NCI-H2227 (cell line): ENCODE data around the gene GPR31.

Experiments used
- DNase-seq: peaks from one replicate; lab custom pipeline; 2025; ENCODE audit not compliant: unreplicated experiment; lab: John Stamatoyannopoulos, UW

The GPR31 gene

DNA sequence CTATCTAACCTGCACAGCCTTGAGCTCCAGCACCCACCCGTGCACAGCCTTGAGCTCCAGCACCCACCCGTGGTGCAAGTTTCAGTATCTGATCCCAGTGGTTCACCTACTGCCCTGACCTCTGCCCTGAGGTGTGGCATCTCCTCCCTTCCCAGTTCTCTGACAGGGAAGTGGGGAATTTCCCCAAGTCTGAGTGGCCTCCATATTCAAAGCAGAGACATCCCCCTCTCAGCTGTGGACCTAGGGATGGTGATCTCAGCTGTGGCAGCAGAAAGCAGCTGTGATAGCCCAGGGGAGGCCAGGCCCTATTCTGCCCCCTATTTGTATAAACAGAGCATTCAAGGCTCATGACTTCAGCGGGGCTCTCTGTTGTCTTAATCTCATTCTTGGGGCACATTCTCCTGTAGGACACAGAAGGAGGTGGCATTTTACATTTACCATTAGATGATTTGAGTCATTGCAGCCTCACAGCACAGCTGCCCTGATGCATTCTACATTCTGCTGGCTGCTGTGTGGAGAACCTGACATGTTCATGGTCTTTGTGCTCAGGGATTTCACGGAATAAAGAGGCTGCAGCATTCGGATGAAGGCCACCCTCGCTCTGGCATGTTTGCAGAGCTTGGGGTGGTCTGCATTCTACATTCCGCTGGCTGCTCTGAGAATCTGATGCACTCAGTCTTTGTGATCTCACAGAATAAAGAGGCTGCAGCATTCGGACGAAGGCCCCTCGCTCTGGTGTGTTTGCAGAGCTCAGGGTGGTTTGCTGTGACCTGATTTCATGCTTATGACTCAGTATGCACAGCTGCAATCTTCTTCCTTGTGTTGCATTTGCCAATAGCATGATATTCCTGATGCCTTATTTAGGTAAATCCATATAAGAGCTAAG, 16.9 kb downstream of the GPR31 start:
- DNase-seq, result no peak

DNA sequence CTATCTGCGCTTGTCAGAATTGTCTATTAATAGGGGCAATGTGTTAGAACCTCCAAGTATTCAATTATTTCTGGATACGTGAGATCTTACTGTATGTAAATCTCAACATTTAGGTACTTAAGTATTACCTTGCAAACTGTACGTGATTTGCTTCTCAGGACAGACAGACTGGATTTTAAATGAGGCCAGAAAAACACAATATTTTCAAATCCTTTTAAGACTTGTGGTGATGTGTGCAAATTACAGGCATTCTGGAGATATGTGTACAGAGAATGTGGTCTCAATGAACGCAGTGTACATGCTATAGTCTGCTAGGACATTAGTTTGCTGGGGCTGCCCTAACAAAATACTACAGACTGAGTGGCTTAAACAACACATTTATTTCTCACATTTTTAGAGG, 18.0 kb downstream of the GPR31 start:
- no peak for DNase-seq

DNA sequence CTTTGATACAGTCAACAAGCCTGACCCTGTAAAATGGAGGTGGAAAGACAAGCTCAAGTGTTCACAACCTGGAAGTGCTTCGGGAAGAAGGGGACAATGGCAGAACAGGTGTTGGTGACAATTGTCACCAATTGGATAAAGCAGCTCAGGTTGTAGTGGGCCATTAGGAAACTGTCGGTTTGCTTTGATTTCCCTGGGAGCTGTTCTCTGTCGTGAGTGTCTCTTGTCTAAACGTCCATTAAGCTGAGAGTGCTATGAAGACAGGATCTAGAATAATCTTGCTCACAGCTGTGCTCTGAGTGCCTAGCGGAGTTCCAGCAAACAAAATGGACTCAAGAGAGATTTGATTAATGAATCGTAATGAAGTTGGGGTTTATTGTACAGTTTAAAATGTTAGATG, 19.9 kb downstream of the GPR31 start:
- no peak for DNase-seq

DNA sequence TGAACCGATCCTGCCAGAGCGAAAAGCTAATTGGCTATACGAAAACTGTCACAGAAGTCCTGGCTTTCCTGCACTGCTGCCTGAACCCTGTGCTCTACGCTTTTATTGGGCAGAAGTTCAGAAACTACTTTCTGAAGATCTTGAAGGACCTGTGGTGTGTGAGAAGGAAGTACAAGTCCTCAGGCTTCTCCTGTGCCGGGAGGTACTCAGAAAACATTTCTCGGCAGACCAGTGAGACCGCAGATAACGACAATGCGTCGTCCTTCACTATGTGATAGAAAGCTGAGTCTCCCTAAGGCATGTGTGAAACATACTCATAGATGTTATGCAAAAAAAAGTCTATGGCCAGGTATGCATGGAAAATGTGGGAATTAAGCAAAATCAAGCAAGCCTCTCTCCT, 20.7 kb downstream of the GPR31 start:
- no peak for DNase-seq

DNA sequence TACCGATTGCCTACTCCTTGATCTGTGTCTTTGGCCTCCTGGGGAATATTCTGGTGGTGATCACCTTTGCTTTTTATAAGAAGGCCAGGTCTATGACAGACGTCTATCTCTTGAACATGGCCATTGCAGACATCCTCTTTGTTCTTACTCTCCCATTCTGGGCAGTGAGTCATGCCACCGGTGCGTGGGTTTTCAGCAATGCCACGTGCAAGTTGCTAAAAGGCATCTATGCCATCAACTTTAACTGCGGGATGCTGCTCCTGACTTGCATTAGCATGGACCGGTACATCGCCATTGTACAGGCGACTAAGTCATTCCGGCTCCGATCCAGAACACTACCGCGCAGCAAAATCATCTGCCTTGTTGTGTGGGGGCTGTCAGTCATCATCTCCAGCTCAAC, 21.4 kb downstream of the GPR31 start:
- DNase-seq, result no peak

DNA sequence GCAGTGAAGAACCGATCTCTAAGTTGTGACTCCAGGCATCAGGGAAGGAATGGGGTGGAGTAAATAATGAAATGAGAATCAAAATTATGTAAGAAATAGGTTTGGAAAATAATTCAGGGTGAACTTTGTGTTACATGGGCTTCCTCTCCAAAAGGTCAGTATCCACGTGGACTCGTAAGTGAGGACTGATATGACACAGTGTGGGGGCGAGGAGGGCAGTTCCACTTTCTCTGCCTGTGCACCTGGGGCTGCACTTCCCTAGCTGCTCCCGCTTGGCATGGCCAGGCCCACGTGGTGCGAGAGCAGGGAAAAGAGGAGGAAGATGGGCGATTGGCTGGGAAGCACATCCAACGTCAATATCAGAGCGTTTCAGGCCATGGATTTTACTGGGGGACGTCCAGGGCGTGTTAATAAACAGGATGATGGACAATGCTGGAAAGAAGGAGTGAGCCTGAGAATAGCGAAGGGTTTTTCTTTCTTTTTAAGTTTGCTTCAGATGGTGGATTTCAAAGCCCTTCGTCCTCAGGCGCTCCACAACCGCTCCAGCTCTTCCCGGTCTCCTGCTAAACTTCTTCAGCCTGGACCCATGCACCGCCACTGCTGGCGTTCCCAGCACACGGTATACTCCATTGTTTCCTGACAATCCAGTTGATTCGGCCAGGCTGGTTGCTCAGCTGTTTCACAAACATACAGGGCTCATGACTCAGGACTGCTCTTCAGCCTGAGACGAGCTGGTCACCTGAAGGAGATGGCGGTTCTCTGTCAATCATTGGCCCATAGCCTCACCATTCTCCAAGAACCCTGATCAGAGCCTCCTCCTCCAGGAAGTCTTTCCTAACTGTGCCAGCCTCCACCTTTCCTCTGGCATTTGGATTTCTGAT, 23.1 kb downstream of the GPR31 start:
- no peak for DNase-seq

DNA sequence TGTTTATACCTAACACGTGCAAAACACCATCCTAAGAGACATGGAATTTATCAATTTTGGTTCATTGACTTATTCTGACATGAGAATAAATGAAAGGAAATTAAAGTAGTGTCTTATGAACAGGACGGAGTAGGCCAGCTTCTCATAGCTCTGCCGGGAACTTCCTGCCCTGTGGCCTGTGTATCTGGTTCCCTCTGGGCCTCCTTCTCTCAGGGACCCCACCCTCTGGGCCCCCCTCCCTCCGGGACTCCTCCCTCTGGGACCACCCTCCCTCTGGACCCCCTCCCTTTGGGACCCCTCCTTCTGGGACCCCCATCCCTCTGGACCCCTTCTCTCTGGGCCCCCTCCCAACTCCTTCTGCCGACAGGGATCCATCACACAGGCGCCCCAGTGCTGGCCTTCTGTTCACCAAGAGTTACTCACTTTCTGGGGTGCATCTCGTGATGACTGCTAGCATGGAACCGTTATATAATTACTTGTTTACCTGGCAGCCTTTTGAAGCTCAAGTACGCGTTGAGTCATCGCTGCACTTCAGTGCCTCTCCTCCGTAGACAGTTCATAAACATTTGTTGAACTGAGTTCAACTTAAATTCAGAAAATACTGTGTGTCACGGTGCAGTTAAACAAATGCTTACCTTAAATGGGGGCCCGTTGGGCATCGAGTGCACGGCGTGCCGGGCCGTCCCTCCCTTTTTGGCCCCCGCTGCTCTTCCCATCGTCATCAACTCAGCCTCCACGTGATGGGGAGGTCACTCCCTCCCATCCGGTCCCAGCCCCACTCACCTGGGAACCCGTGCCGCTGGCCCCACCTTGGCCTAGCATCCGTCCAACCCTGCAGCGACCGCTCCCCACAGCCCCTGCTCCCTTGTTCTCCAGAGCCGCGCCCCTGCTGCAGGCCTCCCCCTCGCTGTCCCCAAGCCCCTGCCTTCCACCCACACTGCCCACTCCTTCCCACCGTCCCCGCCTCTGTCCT, 26.8 kb downstream of the GPR31 start:
- no peak for DNase-seq

DNA sequence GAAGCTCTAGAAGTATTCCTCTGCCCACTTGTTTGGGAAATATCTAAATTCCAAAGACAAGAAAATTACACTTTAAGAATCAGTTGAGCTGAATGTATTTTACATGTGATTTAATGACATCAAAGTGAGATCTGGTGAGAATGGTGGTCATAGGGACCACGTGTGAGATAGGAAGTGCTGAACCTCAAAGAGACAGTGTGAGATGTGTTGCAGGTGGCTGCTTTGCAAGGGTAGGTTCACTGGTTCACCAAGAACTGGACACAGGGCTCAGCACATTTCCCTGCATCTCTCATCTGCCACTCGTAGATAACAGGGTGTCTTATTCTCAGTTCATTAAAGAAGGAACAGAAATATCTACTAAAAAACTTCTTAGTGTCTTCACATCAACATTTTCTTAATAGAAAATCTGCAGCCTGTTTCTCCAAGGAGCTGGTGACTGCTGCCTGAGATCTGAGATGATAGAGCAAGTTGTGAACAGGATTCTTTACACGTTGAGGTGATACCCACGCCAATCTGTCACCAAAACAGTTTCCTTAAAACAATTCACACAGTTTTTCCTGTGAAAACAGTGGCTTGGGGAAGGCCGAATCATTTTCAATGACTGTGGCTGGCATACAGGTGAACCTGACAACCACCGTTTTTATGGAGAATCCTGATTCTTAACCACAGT, 27.6 kb downstream of the GPR31 start:
- no peak for DNase-seq

DNA sequence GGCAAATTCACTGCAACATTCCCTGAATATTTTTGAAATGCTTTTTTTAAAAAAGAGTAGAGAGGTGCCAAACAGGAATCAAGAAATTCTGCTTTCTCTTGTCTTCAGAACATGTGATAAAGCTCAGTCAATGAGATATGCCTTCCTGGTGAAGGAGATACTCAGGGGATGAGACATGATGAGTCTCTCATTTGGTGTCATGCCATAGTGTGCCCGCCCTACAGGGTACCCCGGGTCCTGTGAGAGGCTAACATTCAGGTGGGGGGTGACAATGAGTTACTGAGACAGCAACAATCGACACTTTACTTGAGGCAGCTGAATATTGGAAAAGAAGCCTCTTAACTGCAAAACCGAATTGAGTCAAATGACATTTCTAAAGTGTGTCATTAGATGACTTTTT, 28.2 kb downstream of the GPR31 start:
- no peak for DNase-seq

DNA sequence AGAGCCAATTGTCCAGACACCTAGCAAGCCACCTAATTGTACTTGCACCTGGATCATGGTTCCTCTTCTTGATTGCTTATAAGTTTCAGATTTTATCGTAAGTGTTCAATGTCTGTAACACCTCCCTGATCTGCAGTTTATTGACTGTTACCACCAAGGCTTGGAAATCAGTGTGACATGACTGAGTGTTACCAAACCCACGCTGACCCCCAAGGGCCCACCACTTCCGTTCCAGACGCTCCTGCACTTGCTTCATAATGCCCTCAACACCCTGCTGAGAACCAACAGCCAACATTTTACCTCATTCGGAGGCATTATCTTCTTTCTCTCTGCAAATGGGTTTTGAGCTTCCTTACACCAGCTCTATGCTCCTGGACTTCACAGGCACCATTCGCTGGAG, 28.6 kb downstream of the GPR31 start:
- DNase-seq, result no peak

DNA sequence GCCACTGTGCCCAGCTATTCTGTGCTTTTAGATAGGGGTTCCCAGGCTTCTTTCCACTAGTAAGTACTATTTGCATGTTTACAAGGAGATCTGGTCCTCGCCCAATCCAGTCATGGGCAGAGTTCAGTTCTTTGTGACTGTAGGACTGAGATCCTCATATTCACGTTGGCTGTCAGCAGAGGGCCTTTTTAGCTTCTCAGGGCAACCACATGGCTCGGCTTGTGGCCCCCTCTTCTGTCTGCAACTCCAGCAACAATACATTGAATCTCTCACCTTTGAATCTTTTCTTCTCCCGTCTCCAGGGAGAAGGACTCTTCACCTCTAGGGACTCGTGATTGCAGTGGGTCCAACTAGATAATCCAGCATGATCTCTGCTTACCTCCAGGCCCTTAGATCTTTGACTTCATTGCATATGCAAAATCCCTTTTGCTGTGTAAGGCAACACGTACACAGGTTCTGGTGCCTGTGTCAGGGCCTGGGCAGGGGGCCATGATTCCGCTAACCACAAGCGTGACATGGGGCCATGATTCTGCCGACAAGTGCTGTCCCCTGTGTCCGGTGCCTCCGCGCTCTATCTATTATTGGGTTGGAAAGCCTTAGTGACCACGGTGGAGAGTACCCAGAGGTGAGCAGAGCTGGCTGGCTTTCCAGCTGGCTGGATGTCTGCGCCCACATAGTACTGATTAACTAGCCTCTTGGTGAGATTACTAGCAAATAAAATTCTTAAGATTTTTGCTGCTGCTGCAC, 29.8 kb downstream of the GPR31 start:
- no peak for DNase-seq

DNA sequence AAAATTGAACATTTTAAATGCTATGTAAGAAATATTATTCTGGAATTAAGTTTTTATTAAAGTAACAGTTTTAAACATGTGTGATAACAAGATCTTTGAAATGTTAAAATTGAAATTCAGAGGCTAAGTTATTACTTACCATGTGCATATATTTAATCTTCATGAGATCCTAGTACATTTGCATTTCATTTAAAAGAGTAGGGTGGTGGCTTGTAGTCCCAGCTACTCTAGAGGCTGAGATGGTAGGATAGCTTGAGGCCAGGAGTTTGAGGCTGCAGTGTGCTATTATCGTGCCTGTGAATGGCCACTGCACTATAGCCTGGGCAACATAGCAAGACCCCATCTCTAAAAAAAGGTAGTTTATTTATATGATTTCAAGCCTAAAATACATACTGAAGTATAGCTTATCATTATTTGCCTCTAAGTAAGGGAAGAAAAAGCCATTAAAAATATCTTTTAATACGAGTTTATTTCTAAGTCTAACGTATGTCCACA, 31.9 kb downstream of the GPR31 start:
- DNase-seq, result no peak

DNA sequence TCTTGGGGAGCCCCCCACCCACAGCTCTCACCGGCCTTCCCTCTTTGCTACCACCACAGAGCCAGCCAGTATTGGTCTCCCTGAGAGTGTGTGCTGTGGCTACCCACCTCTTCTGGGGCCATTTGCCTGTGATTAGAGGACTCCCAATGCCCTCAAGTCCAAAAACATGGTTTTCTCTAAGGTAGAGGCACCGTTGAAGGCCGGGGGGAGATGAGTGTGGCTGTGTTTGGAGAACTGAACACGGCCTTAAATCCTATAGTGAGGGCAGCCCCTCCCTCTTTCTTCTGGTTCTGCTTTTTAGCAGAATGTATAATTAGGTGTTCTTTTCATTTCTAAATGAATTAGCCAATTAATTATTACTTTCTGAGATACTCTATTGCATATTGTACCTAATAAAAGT, 32.4 kb downstream of the GPR31 start:
- DNase-seq, result no peak

DNA sequence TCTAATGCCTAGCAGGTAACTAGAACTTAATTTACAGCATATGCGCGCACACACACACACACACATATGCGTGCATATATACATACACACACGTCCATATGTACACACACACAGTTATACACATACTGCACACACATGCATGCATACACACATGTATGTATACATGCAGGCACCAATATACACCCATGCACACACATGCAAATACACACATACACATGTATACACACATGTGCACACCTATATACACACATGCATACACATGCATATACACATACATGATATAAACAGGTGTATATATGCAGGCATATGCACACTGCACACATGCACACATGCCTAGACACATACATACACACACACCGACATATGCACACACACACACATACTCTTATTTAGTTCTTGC, 33.0 kb downstream of the GPR31 start:
- DNase-seq, result no peak

DNA sequence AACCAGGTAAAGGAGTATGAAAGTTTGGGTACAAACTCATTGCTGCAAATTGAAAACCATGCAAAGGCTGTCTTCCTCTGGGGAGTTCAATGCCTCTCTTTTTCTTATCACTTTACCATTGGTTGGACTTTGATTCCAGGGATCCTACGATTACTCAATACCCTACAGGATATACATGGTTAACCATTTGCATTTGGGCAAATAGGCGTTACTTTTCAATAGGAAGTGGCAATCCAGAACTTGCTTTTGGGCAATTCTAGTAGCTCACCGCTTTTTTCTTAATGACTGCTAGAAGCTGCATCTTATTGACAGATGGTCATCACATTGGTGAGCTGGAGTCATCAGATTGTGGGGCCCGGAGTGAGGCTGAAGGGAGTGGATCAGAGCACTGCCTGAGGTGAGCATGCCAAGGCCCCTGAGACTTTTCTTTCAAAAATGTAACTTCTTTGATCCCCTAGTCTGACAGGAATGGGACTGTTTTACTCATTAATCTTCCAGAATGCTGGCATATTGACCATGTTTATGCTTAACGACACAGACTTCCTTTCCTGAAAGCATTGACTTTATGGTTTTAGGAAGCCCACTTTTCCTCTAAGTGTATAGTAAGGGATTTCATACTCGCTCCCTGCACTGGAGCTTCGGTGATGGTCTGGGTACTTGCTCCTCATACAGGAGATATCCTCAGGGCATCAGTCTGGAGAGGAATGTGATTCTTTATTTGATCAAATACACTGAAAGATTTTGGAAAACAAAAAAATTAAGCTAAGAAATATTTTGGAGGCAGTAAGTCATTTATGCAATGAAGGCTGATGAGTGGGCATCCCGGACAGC, 34.7 kb downstream of the GPR31 start, which contains the start of gene CCR6:
Gene CCR6, plus strand, starts transcription at position 270 of the 831 bp plus-strand sequence. CDS start 13,039 bp downstream, outside the sequence.
- no peak for DNase-seq

DNA sequence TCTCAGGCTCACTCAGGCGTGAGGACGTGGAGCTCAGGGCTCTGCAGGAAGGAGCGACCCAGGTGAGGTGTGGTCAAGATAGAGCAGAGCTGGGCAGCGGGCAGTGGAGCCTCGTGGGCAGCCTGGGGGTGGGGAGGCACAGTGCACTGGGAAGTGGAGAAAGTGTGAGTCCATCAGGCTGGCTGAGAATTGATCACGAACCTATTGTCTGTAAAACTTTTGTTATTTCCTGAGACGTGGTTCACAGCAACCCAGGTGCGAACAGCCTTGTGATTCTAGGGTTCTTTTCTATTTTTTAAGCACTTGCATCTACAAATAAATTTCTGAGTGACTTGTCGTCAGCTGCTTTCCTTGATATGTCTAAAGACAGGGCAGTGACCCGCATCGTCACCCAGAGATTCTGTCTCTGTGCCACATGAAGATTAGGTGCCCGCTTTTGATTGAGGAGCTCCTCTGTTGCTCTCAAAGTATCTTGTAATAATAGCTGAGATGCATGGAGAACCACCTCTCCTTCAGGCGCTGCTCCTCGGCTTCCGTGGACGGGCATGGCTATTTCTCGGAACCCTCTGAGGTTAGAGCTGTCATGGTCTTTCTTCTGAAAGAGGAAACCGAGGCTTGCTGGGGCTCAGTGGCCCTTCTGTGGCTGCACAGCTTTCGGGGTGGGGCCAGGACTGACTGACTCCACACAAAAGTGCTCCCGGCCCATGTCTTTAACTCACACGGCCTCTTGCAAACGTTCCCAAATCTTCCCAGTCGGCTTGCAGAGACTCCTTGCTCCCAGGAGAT, 35.5 kb downstream of the GPR31 start:
- DNase-seq, result no peak

DNA sequence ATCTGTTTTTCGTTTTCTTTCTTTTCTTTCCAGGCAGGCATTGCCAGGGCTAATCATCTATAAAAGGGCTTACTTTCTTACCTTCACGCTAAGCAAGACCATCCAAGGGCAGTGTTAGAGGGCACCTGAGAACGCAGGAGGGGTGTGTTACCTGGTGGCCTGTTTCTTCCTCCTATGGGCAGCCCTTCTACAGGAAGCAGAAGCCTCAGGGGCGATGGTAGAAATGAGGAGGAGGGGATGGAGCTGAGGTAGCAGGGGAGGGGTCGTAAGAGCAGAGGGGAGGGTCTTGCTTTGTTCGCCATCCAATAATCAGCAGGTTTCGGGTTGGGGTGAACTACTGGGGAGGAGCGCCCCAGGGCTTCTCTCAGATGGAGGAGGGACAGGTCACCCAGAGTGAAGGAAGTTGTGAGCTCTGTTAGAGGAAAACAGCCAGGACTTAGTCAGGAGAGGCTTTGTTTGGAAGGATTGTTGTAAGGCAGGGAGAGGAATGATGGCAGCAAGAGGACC, 36.4 kb downstream of the GPR31 start:
- no peak for DNase-seq

DNA sequence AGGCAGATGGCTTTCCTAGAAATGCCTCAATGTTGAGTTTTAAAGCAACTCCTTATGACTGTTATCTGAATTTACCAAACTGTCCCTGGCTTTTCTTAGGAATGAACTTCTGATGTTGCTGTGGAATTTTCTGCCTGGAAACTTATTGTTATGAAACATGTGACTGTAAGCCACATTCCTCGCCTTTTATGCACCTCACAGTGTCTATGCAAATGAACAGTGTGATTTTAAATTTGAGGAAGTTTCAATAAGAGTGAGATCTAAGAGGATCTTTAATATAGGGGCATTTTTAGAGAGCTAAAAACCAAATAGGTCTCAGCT, 37.2 kb downstream of the GPR31 start:
- DNase-seq, result no peak
